ENCODE data around the gene LRRTM4.
"Not testable (repeated sequence)": the region's sequence is repeated elsewhere in the genome, so short reads cannot be mapped to it uniquely, and the experiment has no call there.

LRRTM4 gene

GRCh38 chr2:76862901-76863300 is 659.3 kb downstream of the LRRTM4 start:
- DNase-seq (ENCODE audit: low spot score): no peak

GRCh38 chr2:76861708-76862107 is 660.5 kb downstream of the LRRTM4 start:
- no peak for DNase-seq (ENCODE audit: low spot score)

GRCh38 chr2:76851000-76851399 is 671.2 kb downstream of the LRRTM4 start:
- no peak for DNase-seq (ENCODE audit: low spot score)

GRCh38 chr2:76849086-76849485 is 673.1 kb downstream of the LRRTM4 start:
- no peak for DNase-seq (ENCODE audit: low spot score)

GRCh38 chr2:76839826-76840225 is 682.4 kb downstream of the LRRTM4 start:
- DNase-seq (ENCODE audit: low spot score): no peak

GRCh38 chr2:76829374-76830234 is 692.6 kb downstream of the LRRTM4 start:
- DNase-seq (ENCODE audit: low spot score): no peak

- no peak for DNase-seq (ENCODE audit: low spot score)
Observed at GRCh38 chr2:76826691-76827090, 695.5 kb downstream of the LRRTM4 start.

- DNase-seq (ENCODE audit: low spot score): no peak
Observed at GRCh38 chr2:76825140-76825970, 696.8 kb downstream of the LRRTM4 start.

GRCh38 chr2:76821731-76822130 is 700.4 kb downstream of the LRRTM4 start:
- DNase-seq (ENCODE audit: low spot score): no peak

- no peak for DNase-seq (ENCODE audit: low spot score)
Observed at GRCh38 chr2:76813084-76813483, 709.1 kb downstream of the LRRTM4 start.

GRCh38 chr2:76812156-76812555 is 710.0 kb downstream of the LRRTM4 start:
- DNase-seq (ENCODE audit: low spot score): no peak

GRCh38 chr2:76809136-76809535 is 713.0 kb downstream of the LRRTM4 start:
- no peak for DNase-seq (ENCODE audit: low spot score)

GRCh38 chr2:76808732-76809131 is 713.4 kb downstream of the LRRTM4 start:
- DNase-seq (ENCODE audit: low spot score): no peak

GRCh38 chr2:76793647-76794334 is 728.4 kb downstream of the LRRTM4 start:
- no peak for DNase-seq (ENCODE audit: low spot score)

GRCh38 chr2:76781313-76781712 is 740.9 kb downstream of the LRRTM4 start:
- DNase-seq (ENCODE audit: low spot score): not testable (repeated sequence)

- DNase-seq (ENCODE audit: low spot score): no peak
Observed at GRCh38 chr2:76763276-76763675, 758.9 kb downstream of the LRRTM4 start.

- no peak for DNase-seq (ENCODE audit: low spot score)
Observed at GRCh38 chr2:76760367-76760704, 761.8 kb downstream of the LRRTM4 start.

GRCh38 chr2:76759634-76760366 is 762.4 kb downstream of the LRRTM4 start:
- DNase-seq (ENCODE audit: low spot score): no peak

GRCh38 chr2:76752506-76752905 is 769.7 kb downstream of the LRRTM4 start:
- DNase-seq (ENCODE audit: low spot score): no peak

GRCh38 chr2:76749858-76750257 is 772.3 kb downstream of the LRRTM4 start:
- no peak for DNase-seq (ENCODE audit: low spot score)

GRCh38 chr2:76748581-76749296 is 773.4 kb downstream of the LRRTM4 start:
- DNase-seq (ENCODE audit: low spot score): no peak

All from kidney tubule cell (primary cell).